Activated CD8-positive, alpha-beta memory T cell treated with anti-CD3 and anti-CD28 coated beads, Interleukin-2, amount 10 ng/mL, durations not matched to agents 7 days and 5 days (primary cell): ENCODE measurements around the gene PDLIM5. TPM values are rescaled to one million over a fixed set of nuclear protein-coding genes. Genes with fewer than 3 reads are reported as not detected.
A peak's percentile ranks its signal among the peaks of the same experiment; 100 is the strongest.

Experiments
- ATAC-seq: fragments of 150-1000 bp; cut with Tn5 transposase; one replicate; pipeline ENCODE4 v1.10.0; 2021; ENCODE audit warnings: moderate library complexity
- CTCF ChIA-PET: fragments of 350-600 bp; sonication (Branson Sonifier 250); formaldehyde crosslinking; loops from one replicate; lab custom pipeline; 2021; ENCODE audit warnings: antibody characterized with exemption; lab: Charles Lee
- DNase-seq: peaks from one replicate; pipeline ENCODE4 v3.0.0-alpha.2; 2020
- H3K27ac Mint-ChIP-seq: one replicate; pipeline ENCODE4 v1.8.0; 2021; ENCODE audit warnings: mild to moderate bottlenecking, mixed read lengths
- H3K27me3 Mint-ChIP-seq: one replicate; pipeline ENCODE4 v1.8.0; 2021; ENCODE audit warnings: mixed read lengths
- H3K36me3 Mint-ChIP-seq: one replicate; pipeline ENCODE4 v1.8.0; 2021; ENCODE audit warnings: mild to moderate bottlenecking, mixed read lengths
- H3K4me1 Mint-ChIP-seq: one replicate; pipeline ENCODE4 v1.8.0; 2021; ENCODE audit warnings: mixed read lengths
- H3K4me3 Mint-ChIP-seq: one replicate; pipeline ENCODE4 v1.8.0; 2021; ENCODE audit warnings: mild to moderate bottlenecking, moderate library complexity, mixed read lengths
- H3K9me3 Mint-ChIP-seq: one replicate; pipeline ENCODE4 v1.8.0; 2022; ENCODE audit warnings: low read depth, mixed read lengths
- total RNA-seq, 2 experiments: library from RNA; stranded (reverse); gene quantifications; one replicate each; pipeline ENCODE4 v1.2.3, GENCODE V29; 2021

Gene PDLIM5
- total RNA-seq, 2 experiments from 2014 or later = 21.7 to 21.8 TPM

- H3K4me3 Mint-ChIP-seq = no peak overlapping the region
- CTCF ChIA-PET = no interaction called here
- peaks cover 3% of the 10 kb centered on the region for H3K27me3 Mint-ChIP-seq
- ATAC-seq (no peak), DNase-seq (no peak)
- no peaks in the 10 kb centered on the region for H3K36me3 Mint-ChIP-seq
- no peaks in the 10 kb centered on the region for H3K9me3 Mint-ChIP-seq
- H3K4me1 Mint-ChIP-seq = peaks cover 6% of the 10 kb centered on the region
- no peak overlapping the region for H3K27ac Mint-ChIP-seq
Observed at GRCh38 chr4:94436512-94436911, 15.2 kb upstream of the PDLIM5 start.

GRCh38 chr4:94439606-94440005, 12.1 kb upstream of the PDLIM5 start:
- CTCF ChIA-PET = no interaction called here

GRCh38 chr4:94441838-94442237, 9.9 kb upstream of the PDLIM5 start:
- ATAC-seq (no peak), DNase-seq (no peak)
- H3K4me1 Mint-ChIP-seq = peaks cover 6% of the 10 kb centered on the region
- H3K27ac Mint-ChIP-seq = no peak overlapping the region
- CTCF ChIA-PET = no interaction called here
- H3K4me3 Mint-ChIP-seq = no peak overlapping the region
- no peaks in the 10 kb centered on the region for H3K9me3 Mint-ChIP-seq
- H3K36me3 Mint-ChIP-seq = no peaks in the 10 kb centered on the region
- H3K27me3 Mint-ChIP-seq = peaks cover 12% of the 10 kb centered on the region

More at GRCh38 chr4:94439606-94440005, 12.1 kb upstream of the PDLIM5 start:
- H3K27me3 Mint-ChIP-seq = peaks cover 3% of the 10 kb centered on the region
- no peak overlapping the region for H3K27ac Mint-ChIP-seq
- no peaks in the 10 kb centered on the region for H3K36me3 Mint-ChIP-seq
- DNase-seq (no peak), ATAC-seq (no peak)
- peaks cover 6% of the 10 kb centered on the region for H3K4me1 Mint-ChIP-seq
- no peak overlapping the region for H3K4me3 Mint-ChIP-seq
- no peaks in the 10 kb centered on the region for H3K9me3 Mint-ChIP-seq

GRCh38 chr4:94442251-94442650, 9.5 kb upstream of the PDLIM5 start:
- ATAC-seq (no peak), DNase-seq (no peak)
- Mint-ChIP-seq H3K36me3 (no peaks in the 10 kb centered on the region), H3K4me3 (no peak overlapping the region), H3K27me3 (peaks cover 15% of the 10 kb centered on the region), H3K9me3 (no peaks in the 10 kb centered on the region), H3K4me1 (peaks cover 6% of the 10 kb centered on the region), H3K27ac (no peak overlapping the region)
- CTCF ChIA-PET = no interaction called here

- CTCF ChIA-PET = no interaction called here
- Mint-ChIP-seq H3K27me3 (peaks cover 37% of the 10 kb centered on the region), H3K27ac (no peak overlapping the region), H3K9me3 (no peaks in the 10 kb centered on the region), H3K36me3 (no peaks in the 10 kb centered on the region), H3K4me3 (no peak overlapping the region), H3K4me1 (peaks cover 6% of the 10 kb centered on the region)
- ATAC-seq (no peak), DNase-seq (no peak)
Observed at GRCh38 chr4:94446386-94446785, 5.4 kb upstream of the PDLIM5 start.

- Mint-ChIP-seq H3K4me1 (peaks cover 12% of the 10 kb centered on the region), H3K4me3 (no peak overlapping the region), H3K36me3 (no peaks in the 10 kb centered on the region), H3K27ac (no peak overlapping the region), H3K27me3 (peaks cover 37% of the 10 kb centered on the region), H3K9me3 (no peaks in the 10 kb centered on the region)
- ATAC-seq = no peak
- CTCF ChIA-PET = no interaction called here
- DNase-seq = no peak
Observed at GRCh38 chr4:94447754-94448411, 3.9 kb upstream of the PDLIM5 start.

- ATAC-seq (no peak), DNase-seq (no peak)
- CTCF ChIA-PET = interaction anchor here (1.3 kb wide), 1 partner anchor 10 kb away, joined by 3 read pairs; no protein-coding TSS in a partner anchor
- peaks cover 37% of the 10 kb centered on the region for H3K27me3 Mint-ChIP-seq
- no peaks in the 10 kb centered on the region for H3K9me3 Mint-ChIP-seq
- no peak overlapping the region for H3K27ac Mint-ChIP-seq
- no peak overlapping the region for H3K4me3 Mint-ChIP-seq
- peaks cover 18% of the 10 kb centered on the region for H3K4me1 Mint-ChIP-seq
- H3K36me3 Mint-ChIP-seq = no peaks in the 10 kb centered on the region
Observed at GRCh38 chr4:94448815-94449375, 2.8 kb upstream of the PDLIM5 start.

- peaks cover 31% of the 10 kb centered on the region for H3K27me3 Mint-ChIP-seq
- no peak for ATAC-seq
- no peak for DNase-seq
- peaks cover 7% of the 10 kb centered on the region for H3K36me3 Mint-ChIP-seq
- no peaks in the 10 kb centered on the region for H3K9me3 Mint-ChIP-seq
- CTCF ChIA-PET = no interaction called here
- H3K27ac Mint-ChIP-seq = peak overlapping the region; percentile 52
- H3K4me1 Mint-ChIP-seq = peaks cover 18% of the 10 kb centered on the region
- peak overlapping the region; percentile 84 for H3K4me3 Mint-ChIP-seq
Observed at GRCh38 chr4:94451051-94451694, 569 bp upstream of the PDLIM5 start.

GRCh38 chr4:94452476-94453371, 982 bp downstream of the PDLIM5 start:
- Mint-ChIP-seq H3K27me3 (peaks cover 18% of the 10 kb centered on the region), H3K27ac (peak overlapping the region; percentile 57), H3K4me1 (peaks cover 18% of the 10 kb centered on the region), H3K9me3 (no peaks in the 10 kb centered on the region), H3K36me3 (peaks cover 10% of the 10 kb centered on the region), H3K4me3 (peak overlapping the region; percentile 84)
- CTCF ChIA-PET = no interaction called here
- DNase-seq (peak; percentile 48), ATAC-seq (no peak)

- DNase-seq (no peak), ATAC-seq (no peak)
- H3K4me3 Mint-ChIP-seq = peak overlapping the region; percentile 84
- no peak overlapping the region for H3K27ac Mint-ChIP-seq
- CTCF ChIA-PET = no interaction called here
- H3K27me3 Mint-ChIP-seq = peaks cover 11% of the 10 kb centered on the region
- H3K9me3 Mint-ChIP-seq = no peaks in the 10 kb centered on the region
- peaks cover 18% of the 10 kb centered on the region for H3K4me1 Mint-ChIP-seq
- H3K36me3 Mint-ChIP-seq = peaks cover 11% of the 10 kb centered on the region
Observed at GRCh38 chr4:94453391-94453963, 1.7 kb downstream of the PDLIM5 start.

- peaks cover 4% of the 10 kb centered on the region for H3K27me3 Mint-ChIP-seq
- ATAC-seq (no peak), DNase-seq (no peak)
- H3K36me3 Mint-ChIP-seq = peaks cover 11% of the 10 kb centered on the region
- no peak overlapping the region for H3K27ac Mint-ChIP-seq
- CTCF ChIA-PET = no interaction called here
- no peaks in the 10 kb centered on the region for H3K9me3 Mint-ChIP-seq
- H3K4me3 Mint-ChIP-seq = no peak overlapping the region
- H3K4me1 Mint-ChIP-seq = peaks cover 18% of the 10 kb centered on the region
Observed at GRCh38 chr4:94454405-94454804, 2.7 kb downstream of the PDLIM5 start.

GRCh38 chr4:94455081-94455480, 3.3 kb downstream of the PDLIM5 start:
- no peak for ATAC-seq
- peaks cover 21% of the 10 kb centered on the region for H3K4me1 Mint-ChIP-seq
- H3K9me3 Mint-ChIP-seq = no peaks in the 10 kb centered on the region
- DNase-seq = no peak
- peaks cover 2% of the 10 kb centered on the region for H3K27me3 Mint-ChIP-seq
- no peak overlapping the region for H3K27ac Mint-ChIP-seq
- peaks cover 11% of the 10 kb centered on the region for H3K36me3 Mint-ChIP-seq
- no peak overlapping the region for H3K4me3 Mint-ChIP-seq
- CTCF ChIA-PET = no interaction called here

GRCh38 chr4:94457692-94458106, 6.0 kb downstream of the PDLIM5 start:
- no peaks in the 10 kb centered on the region for H3K9me3 Mint-ChIP-seq
- CTCF ChIA-PET = no interaction called here
- DNase-seq (no peak), ATAC-seq (no peak)
- H3K27ac Mint-ChIP-seq = no peak overlapping the region
- peaks cover 13% of the 10 kb centered on the region for H3K36me3 Mint-ChIP-seq
- no peak overlapping the region for H3K4me3 Mint-ChIP-seq
- H3K4me1 Mint-ChIP-seq = peaks cover 11% of the 10 kb centered on the region
- no peaks in the 10 kb centered on the region for H3K27me3 Mint-ChIP-seq
